MCF 10A (cell line): ENCODE measurements around the gene DHX8. TPM values are rescaled to one million over a fixed set of nuclear protein-coding genes. Genes with fewer than 3 reads are reported as not detected.
A peak's percentile ranks its signal among the peaks of the same experiment; 100 is the strongest.
"Not testable (repeated sequence)": the region's sequence is repeated elsewhere in the genome, so short reads cannot be mapped to it uniquely, and the experiment has no call there.

Experiments
- BruUV-seq: library from RNA; stranded (reverse); fragments of 400-500 nt; replicated peaks from 2 replicates; lab custom pipeline; 2021; lab: Mats Ljungman, UMichigan
- CTCF ChIA-PET: fragments of 300-600 bp; sonication (Branson Sonifier 250); formaldehyde crosslinking; extraction: SDS; loops from one replicate; lab custom pipeline; 2021; ENCODE audit warnings: antibody characterized with exemption, inconsistent platforms; lab: Yijun Ruan, JAX
- POLR2A ChIA-PET: fragments of 300-600, 350-650 bp; sonication (Branson Sonifier 250); formaldehyde crosslinking; extraction: SDS; loops from one replicate; lab custom pipeline; 2020; ENCODE audit warnings: antibody characterized with exemption, inconsistent platforms; lab: Yijun Ruan, JAX
- DNase-seq: peaks from one replicate; pipeline ENCODE4 v3.0.0-alpha.2; 2018; ENCODE audit not compliant: unreplicated experiment
- H3K27ac Mint-ChIP-seq: one replicate; pipeline ENCODE4 v1.8.0; 2022; ENCODE audit warnings: mild to moderate bottlenecking, low read depth, mixed read lengths; ENCODE audit not compliant: unreplicated experiment
- H3K27me3 Mint-ChIP-seq: one replicate; pipeline ENCODE4 v1.8.0; 2022; ENCODE audit warnings: mixed read lengths; ENCODE audit not compliant: insufficient read depth, unreplicated experiment
- H3K36me3 Mint-ChIP-seq: one replicate; pipeline ENCODE4 v1.8.0; 2022; ENCODE audit warnings: mild to moderate bottlenecking, moderate library complexity, mixed read lengths; ENCODE audit not compliant: insufficient read depth, unreplicated experiment
- H3K4me1 Mint-ChIP-seq: one replicate; pipeline ENCODE4 v1.8.0; 2022; ENCODE audit warnings: mixed read lengths; ENCODE audit not compliant: insufficient read depth, unreplicated experiment
- H3K4me3 Mint-ChIP-seq: one replicate; pipeline ENCODE4 v1.8.0; 2022; ENCODE audit warnings: mild to moderate bottlenecking, moderate library complexity, mixed read lengths; ENCODE audit not compliant: unreplicated experiment
- H3K9me3 Mint-ChIP-seq: one replicate; pipeline ENCODE4 v1.8.0; 2022; ENCODE audit warnings: mixed read lengths; ENCODE audit not compliant: unreplicated experiment
- CTCF ChIP-seq: fragments of 200-600 bp; IDR thresholded peaks from one replicate; pipeline ENCODE4 v1.8.0; 2022; ENCODE audit warnings: antibody characterized with exemption, mild to moderate bottlenecking; ENCODE audit not compliant: unreplicated experiment
- intact Hi-C: fragments of 100-400 bp; cut with micrococcal nuclease; formaldehyde crosslinking; loops from 2 replicates; pipeline ENCODE4 v1.14.1; 2022
- total RNA-seq: library from RNA; stranded (reverse); gene quantifications from 2 replicates; pipeline ENCODE4 v1.2.3, GENCODE V29; 2022

DHX8 gene
- total RNA-seq, 1 experiment from 2014 or later, result 56.9 TPM

GRCh38 chr17:43457362-43457692 is 26.4 kb upstream of the DHX8 start:
- no peak for DNase-seq
- intact Hi-C loops, result loop anchor here (5.0 kb wide), 1 partner anchor 35 kb away; no protein-coding TSS in a partner anchor
- H3K27me3 Mint-ChIP-seq, result no peaks in the 10 kb centered on the region
- no TSS peak for BruUV-seq
- peaks cover 6% of the 10 kb centered on the region for H3K36me3 Mint-ChIP-seq
- ChIA-PET CTCF (interaction anchor here (0.7 to 3.1 kb wide), 6 partner anchors 15 to 69 kb away, joined by 3 to 19 read pairs (median 6); partner anchors contain the start of gene DHX8), POLR2A (interaction anchor here (0.7 to 19.6 kb wide), 16 partner anchors 11 to 1769 kb away, joined by 3 to 640 read pairs (median 10); partner anchors contain the start of genes ARL4D and DHX8)
- peaks cover 21% of the 10 kb centered on the region for H3K4me1 Mint-ChIP-seq
- H3K4me3 Mint-ChIP-seq, result no peak overlapping the region
- H3K27ac Mint-ChIP-seq, result peak overlapping the region; percentile 63
- TF ChIP-seq CTCF, result no peak
- no peaks in the 10 kb centered on the region for H3K9me3 Mint-ChIP-seq

DNA sequence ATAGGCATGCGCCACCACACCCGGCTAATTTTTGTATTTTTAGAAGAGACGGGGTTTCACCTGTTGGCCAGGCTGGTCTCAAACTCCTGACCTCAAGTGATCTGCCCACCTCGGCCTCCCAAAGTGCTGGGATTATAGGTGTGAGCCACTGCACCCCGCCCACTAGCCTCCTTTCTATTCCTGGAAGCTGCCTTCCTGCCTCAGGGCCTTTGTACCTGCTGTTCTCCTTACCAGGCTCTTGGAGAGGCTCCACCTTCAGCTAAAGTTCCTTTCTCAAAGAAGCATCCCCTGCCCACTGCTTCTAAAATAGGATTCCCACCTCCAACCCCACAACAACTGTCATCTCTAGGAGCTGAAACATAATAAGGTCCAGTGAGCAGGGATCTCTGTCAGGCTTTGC is 23.9 kb upstream of the DHX8 start:
- H3K9me3 Mint-ChIP-seq, H3K27me3 Mint-ChIP-seq, DNase-seq, H3K4me3 Mint-ChIP-seq, BruUV-seq, H3K36me3 Mint-ChIP-seq: not testable (repeated sequence)
- H3K27ac Mint-ChIP-seq, result peak overlapping the region; percentile 51
- intact Hi-C loops, result loop anchor here (5.0 kb wide), 1 partner anchor 38 kb away; no protein-coding TSS in a partner anchor
- ChIA-PET CTCF (interaction anchor here (0.6 to 1.0 kb wide), 2 partner anchors 17 to 24 kb away, joined by 3 to 5 read pairs; partner anchors contain the start of gene DHX8), POLR2A (interaction anchor here (1.6 to 19.6 kb wide), 6 partner anchors 9 to 71 kb away, joined by 5 to 640 read pairs (median 112); partner anchors contain the start of gene ARL4D)
- H3K4me1 Mint-ChIP-seq, result peaks cover 21% of the 10 kb centered on the region

DNA sequence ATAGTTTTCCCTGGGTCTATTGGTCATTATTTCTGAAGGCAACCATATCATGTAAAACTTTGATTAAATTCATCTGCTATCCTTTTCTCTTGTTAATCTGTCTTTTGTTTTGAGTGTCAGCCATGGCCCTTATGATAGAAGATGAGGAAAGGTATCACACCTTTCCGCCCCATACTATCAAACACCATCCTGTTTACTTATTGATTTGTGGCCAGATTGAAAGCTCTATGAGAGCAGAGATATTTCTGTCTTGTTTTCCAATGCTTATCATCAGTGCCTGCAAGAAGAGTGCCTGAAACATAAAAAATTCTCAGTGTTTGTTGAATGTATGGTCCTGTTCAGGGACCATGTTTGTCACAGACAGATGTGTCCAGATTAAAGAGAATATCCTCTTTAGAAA is 22.6 kb upstream of the DHX8 start:
- ChIA-PET POLR2A (interaction anchor here (1.1 to 19.6 kb wide), 5 partner anchors 7 to 73 kb away, joined by 3 to 640 read pairs (median 151); partner anchors contain the start of gene ARL4D), CTCF (interaction anchor here (0.7 to 0.9 kb wide), 2 partner anchors 67 to 68 kb away, joined by 3 to 4 read pairs; no protein-coding TSS in a partner anchor)
- Mint-ChIP-seq H3K4me3 (no peak overlapping the region), H3K4me1 (peaks cover 21% of the 10 kb centered on the region), H3K9me3 (no peaks in the 10 kb centered on the region), H3K27me3 (no peaks in the 10 kb centered on the region), H3K27ac (no peak overlapping the region), H3K36me3 (peaks cover 6% of the 10 kb centered on the region)
- intact Hi-C loops, result no loop called here
- DNase-seq, result no peak
- no peak for TF ChIP-seq CTCF
- no TSS peak for BruUV-seq

- H3K4me3 Mint-ChIP-seq, BruUV-seq, H3K9me3 Mint-ChIP-seq, H3K27me3 Mint-ChIP-seq, H3K27ac Mint-ChIP-seq, H3K36me3 Mint-ChIP-seq, DNase-seq, H3K4me1 Mint-ChIP-seq, intact Hi-C loops: not testable (repeated sequence)
- POLR2A ChIA-PET, result interaction anchor here (9.0 to 19.6 kb wide), 2 partner anchors 17 to 60 kb away, joined by 161 to 640 read pairs; partner anchors contain the start of gene ARL4D
- CTCF ChIA-PET, result interaction anchor here (0.6 to 1.0 kb wide), 2 partner anchors 18 to 20 kb away, joined by 3 to 5 read pairs; no protein-coding TSS in a partner anchor
Measured at GRCh38 chr17:43462569-43462968, 21.2 kb upstream of the DHX8 start.

GRCh38 chr17:43463241-43463640 is 20.5 kb upstream of the DHX8 start:
- intact Hi-C loops, result no loop called here
- peaks cover 9% of the 10 kb centered on the region for H3K4me1 Mint-ChIP-seq
- H3K36me3 Mint-ChIP-seq, result peaks cover under 1% of the 10 kb centered on the region
- no peaks in the 10 kb centered on the region for H3K9me3 Mint-ChIP-seq
- H3K27ac Mint-ChIP-seq, result no peak overlapping the region
- no peaks in the 10 kb centered on the region for H3K27me3 Mint-ChIP-seq
- BruUV-seq, result no TSS peak
- ChIA-PET POLR2A (interaction anchor here (3.1 to 19.6 kb wide), 3 partner anchors 18 to 60 kb away, joined by 22 to 640 read pairs (median 161); partner anchors contain the start of gene ARL4D), CTCF (interaction anchor here (0.6 to 1.5 kb wide), 2 partner anchors 27 to 163 kb away, joined by 3 to 5 read pairs; no protein-coding TSS in a partner anchor)
- H3K4me3 Mint-ChIP-seq, result no peak overlapping the region
- TF ChIP-seq CTCF, result no peak
- no peak for DNase-seq
